B cell (primary cell): ENCODE measurements around the gene DAG1. TPM values are rescaled to one million over a fixed set of nuclear protein-coding genes. Genes with fewer than 3 reads are reported as not detected.

ENCODE experiments used
- ATAC-seq: fragments of 200-7000 bp; cut with Tn5 transposase; one replicate; pipeline ENCODE4 v1.10.0; 2021; ENCODE audit warnings: low read depth, mild to moderate bottlenecking, moderate number of reproducible peaks, moderate library complexity
- CTCF ChIA-PET: fragments of 350-600 bp; sonication (Branson Sonifier 250); formaldehyde crosslinking; loops from one replicate; lab custom pipeline; 2021; ENCODE audit warnings: antibody characterized with exemption, inconsistent platforms; lab: Charles Lee
- POLR2A ChIA-PET: fragments of 350-600 bp; sonication (Branson Sonifier 250); formaldehyde crosslinking; loops from one replicate; lab custom pipeline; 2021; ENCODE audit warnings: antibody characterized with exemption; lab: Charles Lee
- DNase-seq: peaks from one replicate; pipeline ENCODE4 v3.0.0; 2013
- H2AFZ ChIP-seq: 2 replicates; pipeline ENCODE4 v1.6.1; 2012; ENCODE audit warnings: mild to moderate bottlenecking, low read depth, low read length; ENCODE audit not compliant: insufficient read depth, poor library complexity, severe bottlenecking
- H3K27ac ChIP-seq, 2 donors: 1 replicate in 1 of 2; 2 replicates in 1 of 2; pipeline ENCODE4 v1.5.1; 2012 to 2013; ENCODE audit warnings: low read length in 2 of 2, mild to moderate bottlenecking in 2 of 2, moderate library complexity in 1 of 2
- H3K27me3 ChIP-seq, 4 experiments: fragments of 200-600 bp in 1 of 4; sonication (generic) in 1 of 4; replicated peaks in 1 of 4; 1 replicate in 2 of 4; 2 replicates in 2 of 4; pipeline versions ENCODE4 v1.6.1 to v1.7.0; 2013 to 2016; ENCODE audit warnings: low read length in 3 of 4, mild to moderate bottlenecking in 2 of 4, mixed read lengths in 1 of 4, moderate library complexity in 1 of 4; ENCODE audit not compliant: insufficient read depth in 4 of 4, control insufficient read depth in 3 of 4; ENCODE audit errors: control extremely low read depth in 1 of 4
- H3K36me3 ChIP-seq, 2 experiments: replicated peaks in 1 of 2; 1 replicate in 1 of 2; 2 replicates in 1 of 2; pipeline versions ENCODE4 v1.6.1 to v1.7.1; 2013; ENCODE audit warnings: low read length in 1 of 2; ENCODE audit not compliant: insufficient read depth in 2 of 2, control insufficient read depth in 1 of 2; ENCODE audit errors: control extremely low read depth in 1 of 2, extremely low read depth in 1 of 2
- H3K4me1 ChIP-seq, 2 donors: fragments of 200-600 bp in 1 of 2; sonication (generic) in 1 of 2; 1 replicate in 1 of 2; 2 replicates in 1 of 2; pipeline versions ENCODE4 v1.5.1 to v1.6.1; 2013 to 2017; ENCODE audit warnings: low read length in 2 of 2; ENCODE audit not compliant: control insufficient read depth in 2 of 2, insufficient read depth in 2 of 2
- H3K4me2 ChIP-seq: replicated peaks from 2 replicates; pipeline ENCODE3; 2012; ENCODE audit warnings: mild to moderate bottlenecking, low read depth, low read length; ENCODE audit not compliant: poor library complexity, severe bottlenecking
- H3K4me3 ChIP-seq, 5 experiments: fragments of 200-600 bp in 1 of 5; sonication (generic) in 1 of 5; 1 replicate in 3 of 5; 2 replicates in 2 of 5; pipeline versions ENCODE4 v1.5.1 to v1.7.0; 2011 to 2016; ENCODE audit warnings: low read length in 4 of 5, mild to moderate bottlenecking in 4 of 5, low read depth in 2 of 5, control low read depth in 1 of 5, moderate library complexity in 1 of 5; ENCODE audit not compliant: insufficient read depth in 1 of 5; ENCODE audit errors: control extremely low read depth in 1 of 5, extremely low read depth in 1 of 5
- H3K79me2 ChIP-seq: fragments of 200-600 bp; sonication (generic); one replicate; pipeline ENCODE4 v1.6.0; 2016; ENCODE audit warnings: low read length; ENCODE audit not compliant: control insufficient read depth, insufficient read depth
- H3K9ac ChIP-seq: fragments of 200-600 bp; sonication (generic); 2 replicates; pipeline ENCODE4 v1.6.1; 2017; ENCODE audit warnings: mild to moderate bottlenecking, low read length, moderate library complexity
- H3K9me3 ChIP-seq, 3 donors: one replicate each; pipeline versions ENCODE4 v1.6.1 to v1.7.1; 2013; ENCODE audit warnings: low read length in 2 of 3; ENCODE audit not compliant: control insufficient read depth in 2 of 3, insufficient read depth in 1 of 3; ENCODE audit errors: control extremely low read depth in 1 of 3
- H4K20me1 ChIP-seq: 2 replicates; pipeline ENCODE4 v1.6.0; 2012; ENCODE audit warnings: mild to moderate bottlenecking, low read length; ENCODE audit not compliant: insufficient read depth, control insufficient read depth, poor library complexity, severe bottlenecking
- H3K27ac Mint-ChIP-seq: one replicate; pipeline ENCODE4 v1.8.0; 2021; ENCODE audit warnings: mixed read lengths
- H3K27me3 Mint-ChIP-seq: one replicate; pipeline ENCODE4 v1.8.0; 2021; ENCODE audit warnings: mixed read lengths
- H3K4me1 Mint-ChIP-seq: one replicate; pipeline ENCODE4 v1.8.0; 2021; ENCODE audit warnings: mixed read lengths
- H3K4me3 Mint-ChIP-seq: one replicate; pipeline ENCODE4 v1.8.0; 2021; ENCODE audit warnings: mixed read lengths
- H3K9me3 Mint-ChIP-seq: one replicate; pipeline ENCODE4 v1.8.0; 2022; ENCODE audit warnings: mixed read lengths; ENCODE audit not compliant: insufficient read depth
- EZH2 ChIP-seq: IDR thresholded peaks from 2 replicates; pipeline ENCODE4 v1.6.1; 2012; ENCODE audit warnings: borderline replicate concordance, low read depth, mild to moderate bottlenecking, moderate library complexity, low read length; ENCODE audit not compliant: insufficient read depth, poor library complexity, severe bottlenecking
- WGBS: methylation state at CpG from one replicate; pipeline ENCODE4 v1.1.5; 2013; ENCODE audit warnings: missing lambda C conversion rate; ENCODE audit not compliant: insufficient coverage; 5-methylcytosine and 5-hydroxymethylcytosine counted together
- intact Hi-C: fragments of 100-400 bp; cut with micrococcal nuclease; formaldehyde crosslinking; loops from one replicate; pipeline ENCODE4 v1.10.0; 2022
- polyA minus RNA-seq: library from RNA; depleted of rRNA, polyadenylated mRNA; stranded (reverse); fragments of >200 nt; gene quantifications from 2 replicates; pipeline ENCODE4 v1.2.3, GENCODE V29; 2012
- polyA plus RNA-seq: library from polyadenylated mRNA; depleted of rRNA; stranded (reverse); fragments of >200 nt; gene quantifications from 2 replicates; pipeline ENCODE4 v1.2.3, GENCODE V29; 2012
- total RNA-seq, 2 donors: library from RNA; stranded (reverse); fragments of 120-200 nt in 1 of 2; gene quantifications; 1 replicate in 1 of 2; 2 replicates in 1 of 2; pipeline versions ENCODE4 v1.2.3 to v1.2.4, GENCODE V29; 2013 to 2022
- TF ChIP-seq, protein P1 (sequence below): fragments of 200-600 bp; IDR thresholded peaks from one replicate; pipeline ENCODE4 v1.8.0; 2022; ENCODE audit warnings: antibody characterized with exemption, mild to moderate bottlenecking

The DAG1 gene
- total RNA-seq (27.2 and 27.3 TPM in 2 replicates), polyA plus RNA-seq (9.6 and 11.2 TPM in 2 replicates), polyA minus RNA-seq (16.4 and 22.5 TPM in 2 replicates)
- total RNA-seq (2013): 11.8 TPM

DNA sequence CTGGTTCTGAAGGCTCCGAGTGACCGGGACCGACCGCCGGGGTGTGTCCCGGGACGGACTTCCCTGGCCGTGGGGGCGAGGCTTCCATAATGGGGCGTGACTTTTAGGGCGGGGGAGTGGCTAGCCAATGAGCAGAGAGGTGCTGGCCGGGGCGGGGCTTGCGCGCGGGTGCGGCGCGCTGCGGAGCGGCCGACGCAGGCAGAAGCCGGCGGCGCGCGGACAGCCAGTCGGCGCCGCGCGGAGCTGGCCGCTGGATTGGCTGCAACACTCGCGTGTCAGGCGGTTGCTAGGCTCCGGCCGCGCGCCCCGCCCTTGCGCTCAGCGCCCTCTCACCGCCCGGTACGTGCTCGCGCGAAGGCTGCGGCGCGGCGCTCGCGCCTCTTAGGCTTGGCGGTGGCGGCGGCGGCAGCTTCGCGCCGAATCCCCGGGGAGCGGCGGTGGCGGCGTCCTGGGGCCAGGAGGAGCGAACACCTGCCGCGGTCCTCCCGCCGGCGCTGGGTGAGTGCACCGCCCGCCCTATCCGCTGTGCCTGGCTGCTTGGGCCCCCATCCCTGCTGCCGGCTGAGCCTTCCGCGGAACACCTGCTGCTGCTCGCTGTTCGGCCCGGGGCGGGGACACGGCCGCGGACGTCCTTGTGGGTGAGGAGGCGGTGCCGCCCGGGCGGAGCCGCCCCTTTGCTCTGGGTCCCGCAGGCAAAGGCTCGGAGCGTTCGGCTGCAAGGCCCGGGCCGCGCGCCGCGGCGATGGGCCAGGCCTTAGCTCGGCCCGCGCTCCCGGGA is at the start of gene DAG1:
Gene DAG1, plus strand, starts transcription at position 332 of the 778 bp plus-strand sequence. CDS start 40,268 bp downstream, outside the sequence.
- Mint-ChIP-seq H3K27me3 (no peaks in the 10 kb centered on the region), H3K9me3 (no peaks in the 10 kb centered on the region), H3K4me3 (peak within 1 kb of the TSS; percentile 95), H3K4me1 (peaks cover 21% of the 10 kb centered on the region), H3K27ac (peak within 1 kb of the TSS; percentile 97)
- Histone ChIP-seq H3K27ac (peak within 1 kb of the TSS; percentile 90 to 94), H3K36me3 (peaks cover 0 to 5% of the 10 kb centered on the region in 2 experiments), H3K4me3 (peak within 1 kb of the TSS; percentile 56 to 94 (median 70)), H4K20me1 (peaks cover 26% of the 10 kb centered on the region), H3K27me3 (no peaks in the 10 kb centered on the region), H3K9ac (peak within 1 kb of the TSS; percentile 87), H3K79me2 (peaks cover 39% of the 10 kb centered on the region), H3K4me2 (peak within 1 kb of the TSS; percentile 93), H3K4me1 (peaks cover 22 to 24% of the 10 kb centered on the region in 2 donors), H3K9me3 (no peaks in the 10 kb centered on the region), H2AFZ (peak within 1 kb of the TSS; percentile 92)
- CTCF ChIA-PET: interaction anchor here (0.8 to 2.4 kb wide), 4 partner anchors 21 to 550 kb away, joined by 4 to 10 read pairs (median 8); partner anchors contain the start of gene USP4
- POLR2A ChIA-PET: interaction anchor here (0.7 to 2.8 kb wide), 8 partner anchors 10 to 377 kb away, joined by 3 to 16 read pairs (median 4); partner anchors contain the start of genes NICN1, QRICH1, RHOA and TCTA
- no peak for TF ChIP-seq EZH2
- TF ChIP-seq, protein P1, sequence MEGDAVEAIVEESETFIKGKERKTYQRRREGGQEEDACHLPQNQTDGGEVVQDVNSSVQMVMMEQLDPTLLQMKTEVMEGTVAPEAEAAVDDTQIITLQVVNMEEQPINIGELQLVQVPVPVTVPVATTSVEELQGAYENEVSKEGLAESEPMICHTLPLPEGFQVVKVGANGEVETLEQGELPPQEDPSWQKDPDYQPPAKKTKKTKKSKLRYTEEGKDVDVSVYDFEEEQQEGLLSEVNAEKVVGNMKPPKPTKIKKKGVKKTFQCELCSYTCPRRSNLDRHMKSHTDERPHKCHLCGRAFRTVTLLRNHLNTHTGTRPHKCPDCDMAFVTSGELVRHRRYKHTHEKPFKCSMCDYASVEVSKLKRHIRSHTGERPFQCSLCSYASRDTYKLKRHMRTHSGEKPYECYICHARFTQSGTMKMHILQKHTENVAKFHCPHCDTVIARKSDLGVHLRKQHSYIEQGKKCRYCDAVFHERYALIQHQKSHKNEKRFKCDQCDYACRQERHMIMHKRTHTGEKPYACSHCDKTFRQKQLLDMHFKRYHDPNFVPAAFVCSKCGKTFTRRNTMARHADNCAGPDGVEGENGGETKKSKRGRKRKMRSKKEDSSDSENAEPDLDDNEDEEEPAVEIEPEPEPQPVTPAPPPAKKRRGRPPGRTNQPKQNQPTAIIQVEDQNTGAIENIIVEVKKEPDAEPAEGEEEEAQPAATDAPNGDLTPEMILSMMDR: no peak
- WGBS: under 1% methylated on average over 108 of the region's 108 CpGs
- ATAC-seq: peak; percentile 83
- DNase-seq: peak; percentile 98
- intact Hi-C loops: loop anchor here (1.0 to 10.0 kb wide), 14 partner anchors 26 to 1688 kb away; partner anchors contain the start of genes APEH, NICN1, PFKFB4 and PRKAR2A
